Colonic mucosa (tissue), 4 donors: Measurements from ENCODE around the gene RPP14. TPM values are rescaled to one million over a fixed set of nuclear protein-coding genes. Genes with fewer than 3 reads are reported as not detected.

ENCODE experiments used
- DNase-seq: peaks from one replicate; pipeline ENCODE4 v3.0.0-alpha.2; 2020
- H3K27ac ChIP-seq: fragments of 200-600 bp; one replicate; pipeline ENCODE4 v1.8.0; 2021
- H3K27me3 ChIP-seq: fragments of 200-600 bp; one replicate; pipeline ENCODE4 v1.8.0; 2021
- H3K36me3 ChIP-seq: fragments of 200-600 bp; one replicate; pipeline ENCODE4 v1.8.0; 2021
- H3K4me1 ChIP-seq: fragments of 200-600 bp; one replicate; pipeline ENCODE4 v1.8.0; 2021; ENCODE audit warnings: mild to moderate bottlenecking
- H3K4me3 ChIP-seq: fragments of 200-600 bp; one replicate; pipeline ENCODE4 v1.8.0; 2021
- H3K9ac ChIP-seq, 2 donors: one replicate each; pipeline ENCODE4 v1.7.0; 2013; ENCODE audit warnings: control low read depth in 2 of 2, low read depth in 2 of 2, low read length in 2 of 2
- H3K9me3 ChIP-seq: fragments of 200-600 bp; one replicate; pipeline ENCODE4 v1.8.0; 2021
- intact Hi-C: fragments of 100-400 bp; cut with DNase I; formaldehyde crosslinking; loops from one replicate; pipeline ENCODE4 v1.14.1; 2022
- total RNA-seq, 2 donors: library from RNA; stranded (reverse); fragmentation: NEBNext Ultra II Directional in 1 of 2; extraction: Animal tissue kit (Norgen Biotek cat#: 25700) in 1 of 2; gene quantifications; one replicate each; pipeline ENCODE4 v1.2.1, GENCODE V29; 2021
- TF ChIP-seq, protein P1 (sequence below): fragments of 200-600 bp; IDR thresholded peaks from one replicate; pipeline ENCODE4 v1.8.0; 2022; ENCODE audit warnings: antibody characterized with exemption, mild to moderate bottlenecking
- donor health status: healthy.
- donor health status: DM: no; HTN: no; CAD: no.
- donor health status: DM: no; HTN: no; CAD: no.

RPP14 gene
- total RNA-seq, 2 donors from 2014 or later = 17.8 to 19.5 TPM

DNA sequence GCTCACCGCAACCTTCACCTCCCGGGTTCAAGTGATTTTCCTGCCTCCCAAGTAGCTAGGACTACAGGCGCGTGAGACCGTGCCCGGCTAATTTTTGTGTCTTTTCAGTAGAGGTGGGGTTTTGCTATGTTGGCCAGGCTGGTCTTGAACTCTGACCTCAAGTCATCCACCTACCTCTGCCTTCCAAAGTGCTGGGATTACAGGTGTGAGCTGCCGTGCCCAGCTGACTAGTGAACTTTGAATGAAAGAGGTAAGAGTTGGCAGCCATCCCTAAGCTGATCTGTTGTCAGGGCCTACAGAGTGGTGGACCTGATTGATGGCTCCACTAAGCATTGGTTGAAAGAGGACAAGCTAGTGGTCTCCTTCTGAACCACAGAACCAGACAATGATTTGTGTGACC, 41.9 kb downstream of the RPP14 start:
- Histone ChIP-seq H3K27ac (no peak overlapping the region), H3K9me3 (no peaks in the 10 kb centered on the region), H3K27me3 (no peaks in the 10 kb centered on the region), H3K4me1 (no peaks in the 10 kb centered on the region), H3K4me3 (no peak overlapping the region), H3K9ac (no peak overlapping the region), H3K36me3 (no peaks in the 10 kb centered on the region)
- DNase-seq = no peak
- intact Hi-C loops = no loop called here
- TF ChIP-seq, protein P1, sequence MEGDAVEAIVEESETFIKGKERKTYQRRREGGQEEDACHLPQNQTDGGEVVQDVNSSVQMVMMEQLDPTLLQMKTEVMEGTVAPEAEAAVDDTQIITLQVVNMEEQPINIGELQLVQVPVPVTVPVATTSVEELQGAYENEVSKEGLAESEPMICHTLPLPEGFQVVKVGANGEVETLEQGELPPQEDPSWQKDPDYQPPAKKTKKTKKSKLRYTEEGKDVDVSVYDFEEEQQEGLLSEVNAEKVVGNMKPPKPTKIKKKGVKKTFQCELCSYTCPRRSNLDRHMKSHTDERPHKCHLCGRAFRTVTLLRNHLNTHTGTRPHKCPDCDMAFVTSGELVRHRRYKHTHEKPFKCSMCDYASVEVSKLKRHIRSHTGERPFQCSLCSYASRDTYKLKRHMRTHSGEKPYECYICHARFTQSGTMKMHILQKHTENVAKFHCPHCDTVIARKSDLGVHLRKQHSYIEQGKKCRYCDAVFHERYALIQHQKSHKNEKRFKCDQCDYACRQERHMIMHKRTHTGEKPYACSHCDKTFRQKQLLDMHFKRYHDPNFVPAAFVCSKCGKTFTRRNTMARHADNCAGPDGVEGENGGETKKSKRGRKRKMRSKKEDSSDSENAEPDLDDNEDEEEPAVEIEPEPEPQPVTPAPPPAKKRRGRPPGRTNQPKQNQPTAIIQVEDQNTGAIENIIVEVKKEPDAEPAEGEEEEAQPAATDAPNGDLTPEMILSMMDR = no peak

DNA sequence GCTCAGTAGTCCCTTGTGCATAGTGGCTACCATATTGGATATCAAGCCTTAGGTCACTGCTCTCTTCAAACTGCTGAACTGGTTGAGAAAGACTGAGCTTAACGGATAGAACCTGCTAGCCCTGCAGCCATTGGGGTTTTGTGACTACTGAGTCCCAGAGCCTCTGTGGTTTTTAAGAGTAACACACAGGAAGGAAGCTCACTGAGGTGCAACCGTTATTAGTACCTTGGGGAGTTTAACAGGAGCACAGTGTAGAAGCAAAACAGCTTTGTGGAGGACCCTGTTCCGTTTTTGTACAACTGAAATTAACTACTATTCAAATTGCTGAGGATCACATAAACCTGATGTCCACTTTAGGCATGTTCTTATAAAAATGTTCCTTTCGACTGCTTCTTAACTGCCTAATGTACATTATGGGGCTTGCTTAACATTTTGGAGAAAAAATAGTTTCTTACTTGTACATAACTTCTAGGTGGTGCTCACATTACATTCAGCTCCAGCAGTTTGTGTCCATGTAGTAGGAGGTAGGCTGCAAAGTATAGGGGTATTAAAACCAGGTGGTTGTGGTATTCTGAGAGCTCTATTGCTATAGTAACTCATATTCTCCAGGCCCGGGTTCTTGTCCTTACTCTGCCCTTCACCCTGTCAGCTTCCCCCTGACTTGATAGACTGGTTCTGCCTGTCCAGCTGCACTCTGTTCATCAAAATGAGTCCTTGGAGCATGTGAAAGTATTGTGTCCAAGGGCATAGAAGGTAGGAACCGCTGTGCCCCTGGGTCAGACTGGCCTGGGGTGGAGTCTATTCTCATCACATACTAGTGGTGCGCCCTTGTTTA, 44.0 kb downstream of the RPP14 start:
- H3K9ac ChIP-seq = no peak overlapping the region
- TF ChIP-seq, protein P1 = no peak
- H3K27me3 ChIP-seq = no peaks in the 10 kb centered on the region
- H3K4me3 ChIP-seq = no peak overlapping the region
- no peak overlapping the region for H3K27ac ChIP-seq
- no peaks in the 10 kb centered on the region for H3K4me1 ChIP-seq
- no peaks in the 10 kb centered on the region for H3K36me3 ChIP-seq
- H3K9me3 ChIP-seq = no peaks in the 10 kb centered on the region
- no peak for DNase-seq
- intact Hi-C loops = no loop called here

DNA sequence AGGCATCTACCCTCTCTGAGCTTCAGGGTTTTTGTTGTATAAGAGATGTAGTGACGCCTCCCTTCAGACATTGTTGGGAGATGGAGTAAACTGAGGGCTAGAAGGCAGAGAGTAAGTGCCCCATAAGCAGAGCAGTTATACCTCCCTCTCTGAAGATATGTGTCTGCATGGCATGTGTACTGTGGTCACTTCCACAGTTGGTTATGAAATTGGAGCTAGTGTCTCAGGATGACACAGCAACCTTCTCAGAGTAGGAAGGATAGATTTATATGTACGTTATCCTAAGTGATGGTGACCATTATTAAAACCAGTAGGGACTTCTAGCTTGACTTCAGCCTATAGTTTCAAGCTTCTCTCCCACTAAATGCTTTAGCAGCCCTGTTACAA, 44.6 kb downstream of the RPP14 start:
- TF ChIP-seq, protein P1 = no peak
- Histone ChIP-seq H3K27ac (no peak overlapping the region), H3K4me1 (no peaks in the 10 kb centered on the region), H3K27me3 (no peaks in the 10 kb centered on the region), H3K4me3 (no peak overlapping the region), H3K9me3 (no peaks in the 10 kb centered on the region), H3K9ac (no peak overlapping the region), H3K36me3 (no peaks in the 10 kb centered on the region)
- no peak for DNase-seq
- intact Hi-C loops = no loop called here

DNA sequence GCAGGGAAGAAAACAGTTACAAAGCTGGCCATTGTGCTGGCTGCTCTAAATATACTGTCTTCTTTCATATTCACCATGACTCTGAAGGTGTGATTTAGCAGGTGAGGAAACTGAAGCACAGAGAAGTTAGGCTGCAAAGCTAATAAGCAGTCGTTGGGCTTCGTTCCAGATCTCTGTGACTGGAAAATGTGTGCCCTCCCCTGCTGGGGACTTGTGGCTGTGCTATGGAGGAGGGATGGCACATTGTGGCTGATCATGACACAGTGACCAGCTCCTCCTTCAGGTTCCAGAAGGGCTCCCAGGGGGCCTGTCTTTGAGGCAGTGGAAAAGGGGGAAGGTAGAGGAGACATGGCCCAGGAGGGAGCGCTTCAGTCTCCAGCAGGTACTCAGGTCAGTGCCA, 45.9 kb downstream of the RPP14 start:
- TF ChIP-seq, protein P1 = no peak
- intact Hi-C loops = no loop called here
- Histone ChIP-seq H3K9me3 (no peaks in the 10 kb centered on the region), H3K36me3 (no peaks in the 10 kb centered on the region), H3K4me3 (no peak overlapping the region), H3K27ac (no peak overlapping the region), H3K4me1 (no peaks in the 10 kb centered on the region), H3K9ac (no peak overlapping the region), H3K27me3 (no peaks in the 10 kb centered on the region)
- DNase-seq = no peak

DNA sequence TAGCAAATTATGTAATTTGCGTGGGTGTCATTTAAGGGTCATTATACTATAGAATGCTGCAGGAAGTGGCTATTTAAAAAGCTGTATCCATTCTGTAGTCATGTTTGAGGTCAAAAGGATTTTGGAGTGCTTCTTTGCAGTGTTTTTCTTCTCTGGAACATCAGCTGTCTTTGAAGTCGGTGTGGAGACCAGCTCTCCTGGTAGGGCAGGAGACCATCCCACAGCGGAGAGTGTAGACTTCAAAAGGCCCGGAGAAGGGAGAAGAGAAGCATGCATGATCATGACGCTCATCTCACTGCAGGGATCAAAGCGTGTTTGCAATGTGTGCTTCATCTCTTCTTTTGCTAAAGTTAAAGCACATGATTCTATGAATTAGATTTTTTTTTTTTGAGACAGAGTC, 46.6 kb downstream of the RPP14 start:
- no peaks in the 10 kb centered on the region for H3K4me1 ChIP-seq
- intact Hi-C loops = no loop called here
- no peak overlapping the region for H3K27ac ChIP-seq

More for the DNA sequence above, 46.6 kb downstream of the RPP14 start:
- no peak overlapping the region for H3K9ac ChIP-seq
- H3K9me3 ChIP-seq = no peaks in the 10 kb centered on the region
- no peaks in the 10 kb centered on the region for H3K27me3 ChIP-seq
- no peaks in the 10 kb centered on the region for H3K36me3 ChIP-seq
- TF ChIP-seq, protein P1 = no peak
- no peak overlapping the region for H3K4me3 ChIP-seq
- DNase-seq = no peak
